Uterus (tissue), 4 donors: ENCODE results near the gene TBXA2R. TPM values are rescaled to one million over a fixed set of nuclear protein-coding genes. Genes with fewer than 3 reads are reported as not detected.

Experiments
- DNase-seq, 2 donors: peaks; one replicate each; pipeline ENCODE4 v3.0.0-alpha.2; 2019 to 2020
- H3K27ac ChIP-seq, 2 donors: fragments of 200-600 bp; sonication (generic); 1 replicate in 1 of 2; 2 replicates in 1 of 2; pipeline ENCODE4 v1.5.1; 2016 to 2018
- H3K27me3 ChIP-seq, 2 donors: fragments of 200-600 bp; sonication (generic); one replicate each; pipeline ENCODE4 v1.5.1; 2018 to 2019; ENCODE audit warnings: control low read depth in 1 of 2
- H3K36me3 ChIP-seq, 2 donors: fragments of 200-600 bp; sonication (generic); one replicate each; pipeline ENCODE4 v1.5.1; 2019; ENCODE audit warnings: control low read depth in 1 of 2
- H3K4me1 ChIP-seq, 2 donors: fragments of 200-600 bp; sonication (generic); one replicate each; pipeline ENCODE4 v1.5.1; 2018 to 2019; ENCODE audit warnings: control low read depth in 1 of 2
- H3K4me3 ChIP-seq, 2 donors: fragments of 200-600 bp; sonication (generic); 1 replicate in 1 of 2; 2 replicates in 1 of 2; pipeline ENCODE4 v1.5.1; 2018 to 2019; ENCODE audit warnings: mild to moderate bottlenecking in 1 of 2
- H3K9me3 ChIP-seq, 2 donors: fragments of 200-600 bp; sonication (generic); one replicate each; pipeline ENCODE4 v1.5.1; 2019; ENCODE audit warnings: control low read depth in 1 of 2
- POLR2A ChIP-seq, 2 donors: fragments of 450-650 bp; IDR thresholded peaks; one replicate each; pipeline ENCODE4 v1.6.1; 2016; ENCODE audit warnings: antibody characterized with exemption in 2 of 2, mild to moderate bottlenecking in 1 of 2, moderate library complexity in 1 of 2
- intact Hi-C: fragments of 100-400 bp; cut with DNase I; formaldehyde crosslinking; loops from one replicate; pipeline ENCODE4 v1.15.1; 2023; ENCODE audit warnings: low total_unique reads
- total RNA-seq, 4 donors: library from RNA; depleted of rRNA in 3 of 4; stranded (reverse); fragments of >200 nt in 3 of 4; gene quantifications; one replicate each; pipeline versions ENCODE4 v1.1.0 to v1.2.4, GENCODE V29; 2014 to 2023
- TF ChIP-seq, protein P1 (sequence below), 4 experiments: fragments of 200-600 bp in 2 of 4; fragments of 450-650 bp in 2 of 4; sonication (generic) in 2 of 4; IDR thresholded peaks; one replicate each; pipeline ENCODE4 v1.5.1; 2016 to 2019; ENCODE audit warnings: antibody characterized with exemption in 4 of 4, mild to moderate bottlenecking in 2 of 4, moderate library complexity in 1 of 4
- donor health status: DM: yes; HTN: yes; CAD: no.

The TBXA2R gene
- total RNA-seq, 4 donors from 2014 or later = 2.6 to 7.3 TPM; not detected in 2

DNA sequence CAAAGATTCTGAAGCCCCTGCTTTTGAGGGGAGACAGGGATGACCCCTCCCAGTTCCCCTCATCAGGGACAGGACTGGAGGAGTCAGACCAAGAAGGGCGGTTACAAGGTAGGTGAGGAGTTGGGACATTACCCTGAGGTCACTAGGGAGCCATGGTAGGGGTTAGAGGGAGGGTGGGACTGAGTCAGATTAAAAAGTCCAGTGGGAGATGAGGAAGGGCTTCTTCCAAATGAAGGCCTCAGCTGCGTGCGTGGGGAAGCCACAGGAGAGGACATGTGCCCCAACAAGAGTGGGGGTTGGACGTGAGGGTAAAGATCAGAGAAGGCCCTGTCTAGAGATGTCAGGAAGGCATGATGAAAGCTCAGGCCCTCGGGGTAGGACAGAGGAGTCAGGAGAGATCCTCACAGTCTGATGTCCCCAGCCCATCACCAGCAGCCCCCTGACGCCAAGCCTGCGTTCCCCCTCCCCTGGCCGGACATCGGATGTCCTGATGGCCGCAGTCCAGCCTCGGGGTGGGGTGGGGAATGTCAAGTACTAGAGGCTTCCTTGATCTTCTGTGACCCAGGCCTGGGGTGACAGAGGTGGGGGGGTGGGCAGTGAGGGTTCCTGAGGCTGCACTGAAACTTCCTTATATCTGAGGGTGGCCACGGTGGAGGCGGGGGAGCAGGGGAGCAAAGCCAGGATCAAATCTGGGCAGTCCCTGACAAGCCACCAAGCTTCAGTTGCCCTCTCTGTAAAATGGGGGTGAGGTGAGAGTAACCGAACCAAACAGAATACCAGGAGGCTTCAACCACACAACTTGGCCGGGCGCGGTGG is 42.8 kb downstream of the TBXA2R start:
- no peaks in the 10 kb centered on the region for H3K4me1 ChIP-seq
- H3K9me3 ChIP-seq = no peaks in the 10 kb centered on the region
- no peaks in the 10 kb centered on the region for H3K36me3 ChIP-seq
- no peak overlapping the region for H3K27ac ChIP-seq
- intact Hi-C loops = no loop called here
- no peak overlapping the region for H3K4me3 ChIP-seq
- no peak for TF ChIP-seq POLR2A (IDR thresholded peaks at IDR 0.05)
- TF ChIP-seq, protein P1, sequence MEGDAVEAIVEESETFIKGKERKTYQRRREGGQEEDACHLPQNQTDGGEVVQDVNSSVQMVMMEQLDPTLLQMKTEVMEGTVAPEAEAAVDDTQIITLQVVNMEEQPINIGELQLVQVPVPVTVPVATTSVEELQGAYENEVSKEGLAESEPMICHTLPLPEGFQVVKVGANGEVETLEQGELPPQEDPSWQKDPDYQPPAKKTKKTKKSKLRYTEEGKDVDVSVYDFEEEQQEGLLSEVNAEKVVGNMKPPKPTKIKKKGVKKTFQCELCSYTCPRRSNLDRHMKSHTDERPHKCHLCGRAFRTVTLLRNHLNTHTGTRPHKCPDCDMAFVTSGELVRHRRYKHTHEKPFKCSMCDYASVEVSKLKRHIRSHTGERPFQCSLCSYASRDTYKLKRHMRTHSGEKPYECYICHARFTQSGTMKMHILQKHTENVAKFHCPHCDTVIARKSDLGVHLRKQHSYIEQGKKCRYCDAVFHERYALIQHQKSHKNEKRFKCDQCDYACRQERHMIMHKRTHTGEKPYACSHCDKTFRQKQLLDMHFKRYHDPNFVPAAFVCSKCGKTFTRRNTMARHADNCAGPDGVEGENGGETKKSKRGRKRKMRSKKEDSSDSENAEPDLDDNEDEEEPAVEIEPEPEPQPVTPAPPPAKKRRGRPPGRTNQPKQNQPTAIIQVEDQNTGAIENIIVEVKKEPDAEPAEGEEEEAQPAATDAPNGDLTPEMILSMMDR (IDR thresholded peaks at IDR 0.05) = no peak
- no peaks in the 10 kb centered on the region for H3K27me3 ChIP-seq
- DNase-seq = no peak

DNA sequence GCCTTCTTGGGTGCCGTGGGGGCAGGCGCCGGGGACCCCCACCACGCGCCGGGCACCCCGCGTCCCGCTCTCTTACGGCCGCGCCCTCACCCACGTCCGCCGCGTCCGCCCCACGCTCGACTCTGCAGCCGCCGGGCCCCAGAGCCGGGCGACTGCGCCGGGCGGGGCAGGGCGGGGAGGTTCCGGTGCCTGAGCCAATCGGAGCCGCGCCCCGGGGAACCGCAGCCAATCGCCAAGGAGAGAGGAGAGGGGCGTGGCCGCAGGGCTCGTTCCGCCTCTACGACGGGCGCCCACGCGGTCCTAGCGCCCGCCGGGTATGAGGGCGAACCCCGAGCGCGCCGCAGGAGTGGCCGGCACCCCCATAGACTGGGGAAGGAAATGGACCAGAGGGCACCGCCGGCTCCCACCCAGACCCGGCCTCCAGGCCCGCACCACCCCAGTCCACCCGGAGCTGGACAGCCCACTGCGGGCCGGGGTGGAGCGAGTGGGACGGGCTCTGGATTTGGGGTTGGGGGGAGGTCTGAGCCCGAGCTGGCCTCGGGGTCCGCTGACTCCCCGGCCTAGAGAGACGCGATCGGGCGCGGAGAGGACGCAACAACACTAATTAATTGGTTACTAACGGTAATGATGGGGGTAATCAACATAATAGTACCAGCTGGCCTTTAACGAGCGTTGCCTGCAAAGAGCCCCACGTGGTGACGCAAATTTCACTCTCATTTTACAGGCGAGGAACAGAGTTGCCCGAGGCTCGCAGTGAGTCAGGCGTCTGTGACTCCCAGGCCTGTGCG is 49.0 kb downstream of the TBXA2R start, which contains the start of gene MFSD12:
TSS of gene MFSD12 (minus strand) at position 126 of the 788 bp plus-strand sequence. CDS start 183 bp downstream, outside the sequence.
- peak; percentile 78 to 81 for TF ChIP-seq POLR2A (IDR thresholded peaks at IDR 0.05)
- TF ChIP-seq, protein P1 (IDR thresholded peaks at IDR 0.05) = peak in 2 of 4 experiments; percentile 23 to 35
- H3K4me1 ChIP-seq = peaks cover 0 to 14% of the 10 kb centered on the region in 2 donors
- peak within 1 kb of the TSS; percentile 54 to 72 for H3K4me3 ChIP-seq
- no peaks in the 10 kb centered on the region for H3K27me3 ChIP-seq
- intact Hi-C loops = loop anchor here (10.0 kb wide), 1 partner anchor 57 kb away; no protein-coding TSS in a partner anchor
- no peaks in the 10 kb centered on the region for H3K36me3 ChIP-seq
- peak within 1 kb of the TSS; percentile 65 to 73 for H3K27ac ChIP-seq
- no peaks in the 10 kb centered on the region for H3K9me3 ChIP-seq
- DNase-seq = peak; percentile 91 to 95

DNA sequence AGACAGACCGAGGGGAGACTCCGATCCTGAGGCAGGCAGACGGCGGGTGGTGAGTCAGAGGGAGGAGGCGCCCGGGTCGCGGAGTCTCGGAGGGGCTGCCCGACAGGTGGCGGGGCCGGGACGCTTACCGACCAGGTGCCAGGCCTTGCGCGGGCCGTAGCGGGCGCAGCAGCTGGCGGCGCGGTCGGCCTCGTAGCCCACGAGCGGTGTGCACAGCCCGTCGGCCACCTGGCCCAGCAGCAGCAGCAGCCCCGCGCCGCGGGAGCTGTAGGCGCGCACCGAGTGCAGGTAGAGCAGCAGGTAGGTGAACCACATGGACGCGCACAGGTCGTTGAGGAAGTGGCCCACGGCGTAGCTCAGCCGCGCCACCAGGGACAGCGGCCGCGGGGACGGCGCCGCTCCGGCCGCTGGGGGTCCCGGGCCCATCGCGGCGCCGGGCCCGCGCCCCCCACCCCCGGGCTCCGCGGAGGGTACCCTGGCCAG is 49.7 kb downstream of the TBXA2R start:
- Histone ChIP-seq H3K4me1 (peaks cover 0 to 14% of the 10 kb centered on the region in 2 donors), H3K27ac (peak overlapping the region; percentile 2 to 52), H3K27me3 (no peaks in the 10 kb centered on the region), H3K36me3 (no peaks in the 10 kb centered on the region), H3K9me3 (no peaks in the 10 kb centered on the region), H3K4me3 (peak overlapping the region; percentile 54 to 72)
- intact Hi-C loops = loop anchor here (10.0 kb wide), 1 partner anchor 58 kb away; no protein-coding TSS in a partner anchor
- no peak for TF ChIP-seq POLR2A (IDR thresholded peaks at IDR 0.05)
- TF ChIP-seq, protein P1 (IDR thresholded peaks at IDR 0.05) = peak in 1 of 4 experiments; percentile 14
- DNase-seq = no peak

GRCh38 chr19:3556423-3556977 is 50.2 kb downstream of the TBXA2R start:
- peak overlapping the region in 1 of 2 donors; percentile 52 for H3K27ac ChIP-seq
- no peak for DNase-seq
- no peak for TF ChIP-seq POLR2A (IDR thresholded peaks at IDR 0.05)
- TF ChIP-seq, protein P1 (IDR thresholded peaks at IDR 0.05) = no peak
- no peaks in the 10 kb centered on the region for H3K36me3 ChIP-seq
- peaks cover 0 to 14% of the 10 kb centered on the region in 2 donors for H3K4me1 ChIP-seq
- H3K4me3 ChIP-seq = peak overlapping the region; percentile 54 to 72
- H3K9me3 ChIP-seq = no peaks in the 10 kb centered on the region
- no peaks in the 10 kb centered on the region for H3K27me3 ChIP-seq
- intact Hi-C loops = loop anchor here (10.0 kb wide), 1 partner anchor 58 kb away; no protein-coding TSS in a partner anchor
